ENCODE data around the gene JAZF1.

GRCh38 chr7:28008171-28008570 lies 172.4 kb downstream of the JAZF1 start:
- TF ChIP-seq EZH2phosphoT487 (IDR thresholded peaks at IDR 0.05; ENCODE audit: insufficient read depth, low read depth) (no peak), EZH2 (IDR thresholded peaks at IDR 0.05; ENCODE audit: insufficient read depth, poor library complexity, severe bottlenecking) (no peak)

Measured in GM23248 (cell line).